Neuronal stem cell (in vitro differentiated cells): ENCODE results near the gene ST6GAL1.
"Not testable (repeated sequence)": the region's sequence is repeated elsewhere in the genome, so short reads cannot be mapped to it uniquely, and the experiment has no call there.

Source experiments
- DNase-seq: peaks from one replicate; pipeline ENCODE4 v3.0.0-alpha.2; 2013; ENCODE audit warnings: low spot score
- H2AFZ ChIP-seq: one replicate; pipeline ENCODE4 v1.6.1; 2013; ENCODE audit warnings: mild to moderate bottlenecking, low read length, inconsistent platforms
- H2AK5ac ChIP-seq: 2 replicates; pipeline ENCODE4 v1.6.1; 2013; ENCODE audit warnings: low read depth, mild to moderate bottlenecking, inconsistent platforms, low read length, moderate library complexity, mixed read lengths
- H2BK120ac ChIP-seq: 2 replicates; pipeline ENCODE4 v1.6.1; 2013; ENCODE audit warnings: low read depth, mild to moderate bottlenecking, inconsistent platforms, low read length, moderate library complexity, mixed read lengths
- H2BK12ac ChIP-seq: one replicate; pipeline ENCODE4 v1.6.1; 2013; ENCODE audit warnings: low read length, inconsistent platforms
- H2BK15ac ChIP-seq: 2 replicates; pipeline ENCODE4 v1.6.1; 2013; ENCODE audit warnings: mild to moderate bottlenecking, low read length, inconsistent platforms, mixed read lengths
- H2BK5ac ChIP-seq: one replicate; pipeline ENCODE4 v1.6.1; 2013; ENCODE audit warnings: inconsistent platforms, mild to moderate bottlenecking, low read length, moderate library complexity
- H3K14ac ChIP-seq: one replicate; pipeline ENCODE4 v1.6.1; 2013; ENCODE audit warnings: low read length, inconsistent platforms
- H3K18ac ChIP-seq: 2 replicates; pipeline ENCODE4 v1.6.1; 2013; ENCODE audit warnings: low read length, inconsistent platforms
- H3K23ac ChIP-seq: 2 replicates; pipeline ENCODE4 v1.6.1; 2013; ENCODE audit warnings: low read depth, mild to moderate bottlenecking, mixed read lengths, low read length, inconsistent platforms; ENCODE audit not compliant: poor library complexity
- H3K27ac ChIP-seq: replicated peaks from 3 replicates; pipeline ENCODE4 v1.5.1; 2013; ENCODE audit warnings: low read length, inconsistent platforms
- H3K27me3 ChIP-seq, 3 experiments: 2 replicates each; pipeline ENCODE4 v1.6.1; 2013; ENCODE audit warnings: low read length in 3 of 3, mild to moderate bottlenecking in 2 of 3, inconsistent platforms in 1 of 3, low read depth in 1 of 3, mixed read lengths in 1 of 3, moderate library complexity in 1 of 3; ENCODE audit not compliant: control insufficient read depth in 3 of 3, insufficient read depth in 3 of 3
- H3K36me3 ChIP-seq, 2 donors: replicated peaks in 1 of 2; 2 replicates each; pipeline ENCODE4 v1.6.1; 2013; ENCODE audit warnings: low read length in 2 of 2; ENCODE audit not compliant: control insufficient read depth in 2 of 2, insufficient read depth in 2 of 2
- H3K4ac ChIP-seq: 2 replicates; pipeline ENCODE4 v1.6.1; 2013; ENCODE audit warnings: inconsistent platforms, mild to moderate bottlenecking, low read length, moderate library complexity
- H3K4me1 ChIP-seq, 2 donors: 1 replicate in 1 of 2; 2 replicates in 1 of 2; pipeline ENCODE4 v1.6.1; 2013; ENCODE audit warnings: low read length in 2 of 2, low read depth in 1 of 2; ENCODE audit not compliant: control insufficient read depth in 2 of 2, insufficient read depth in 1 of 2
- H3K4me2 ChIP-seq: one replicate; pipeline ENCODE4 v1.6.1; 2013; ENCODE audit warnings: mild to moderate bottlenecking, low read length, inconsistent platforms; ENCODE audit not compliant: insufficient read depth, poor library complexity, severe bottlenecking
- H3K4me3 ChIP-seq, 2 donors: 2 replicates each; pipeline ENCODE4 v1.5.1; 2013; ENCODE audit warnings: low read length in 2 of 2, mild to moderate bottlenecking in 2 of 2, inconsistent platforms in 1 of 2, moderate library complexity in 1 of 2
- H3K79me1 ChIP-seq: one replicate; pipeline ENCODE4 v1.6.1; 2013; ENCODE audit warnings: low read depth, mild to moderate bottlenecking, inconsistent platforms, low read length, moderate library complexity
- H3K9ac ChIP-seq: one replicate; pipeline ENCODE4 v1.6.1; 2013; ENCODE audit warnings: mild to moderate bottlenecking, low read depth, low read length, inconsistent platforms; ENCODE audit not compliant: poor library complexity
- H3K9me3 ChIP-seq, 2 donors: replicated peaks in 1 of 2; 2 replicates each; pipeline versions ENCODE3 to v1.6.1; 2013; ENCODE audit warnings: low read length in 2 of 2, mild to moderate bottlenecking in 2 of 2, inconsistent platforms in 1 of 2, low read depth in 1 of 2, mixed read lengths in 1 of 2, moderate library complexity in 1 of 2; ENCODE audit not compliant: control insufficient read depth in 2 of 2, insufficient read depth in 1 of 2
- H4K8ac ChIP-seq: one replicate; pipeline ENCODE4 v1.6.1; 2013; ENCODE audit warnings: low read depth, mild to moderate bottlenecking, inconsistent platforms, low read length, moderate library complexity
- H4K91ac ChIP-seq: one replicate; pipeline ENCODE4 v1.6.1; 2013; ENCODE audit warnings: low read length, low read depth, mild to moderate bottlenecking, inconsistent platforms; ENCODE audit not compliant: poor library complexity
- WGBS, 2 donors: extraction: QIAGEN DNeasy Blood & Tissue Kit; methylation state at CpG; one replicate each; pipeline ENCODE4 v1.1.7; 2013; ENCODE audit warnings: missing lambda C conversion rate in 2 of 2, mixed read lengths in 1 of 2; ENCODE audit not compliant: insufficient read length in 2 of 2, insufficient replicate concordance in 1 of 2; ENCODE audit errors: extremely low coverage in 2 of 2; 5-methylcytosine and 5-hydroxymethylcytosine counted together

The ST6GAL1 gene

GRCh38 chr3:186990277-186990676 is 60.0 kb downstream of the ST6GAL1 start:
- peaks cover 3 to 4% of the 10 kb centered on the region in 2 donors for H3K36me3 ChIP-seq
- H3K27ac ChIP-seq: no peak overlapping the region
- H2AFZ ChIP-seq: no peak overlapping the region
- H3K4me3 ChIP-seq: no peak overlapping the region
- H2BK5ac ChIP-seq: no peak overlapping the region
- no peak overlapping the region for H3K4me2 ChIP-seq
- WGBS, 2 donors: no CpG with 5 or more reads among the region's 3 CpGs
- no peak overlapping the region for H4K91ac ChIP-seq
- H3K27me3 ChIP-seq: no peaks in the 10 kb centered on the region
- H3K79me1 ChIP-seq: no peaks in the 10 kb centered on the region
- no peak overlapping the region for H4K8ac ChIP-seq
- no peak overlapping the region for H3K9ac ChIP-seq
- no peak overlapping the region for H3K4ac ChIP-seq
- no peak overlapping the region for H3K23ac ChIP-seq
- H2AK5ac ChIP-seq: no peak overlapping the region
- no peak overlapping the region for H2BK15ac ChIP-seq
- H2BK120ac ChIP-seq: no peak overlapping the region
- H3K4me1 ChIP-seq: no peaks in the 10 kb centered on the region
- no peak overlapping the region for H3K18ac ChIP-seq
- no peak overlapping the region for H2BK12ac ChIP-seq
- H3K14ac ChIP-seq: no peak overlapping the region
- H3K9me3 ChIP-seq: no peaks in the 10 kb centered on the region
- DNase-seq: no peak

- Histone ChIP-seq H2BK5ac (no peak overlapping the region), H4K8ac (no peak overlapping the region), H3K9ac (no peak overlapping the region), H3K14ac (no peak overlapping the region), H3K18ac (no peak overlapping the region), H2BK12ac (no peak overlapping the region), H3K36me3 (peaks cover 3 to 4% of the 10 kb centered on the region in 2 donors), H3K79me1 (no peaks in the 10 kb centered on the region), H3K4ac (no peak overlapping the region), H3K27me3 (no peaks in the 10 kb centered on the region), H3K4me2 (no peak overlapping the region), H2BK15ac (no peak overlapping the region), H3K9me3 (no peaks in the 10 kb centered on the region), H3K4me3 (no peak overlapping the region), H3K27ac (no peak overlapping the region), H3K23ac (no peak overlapping the region), H2AFZ (no peak overlapping the region), H2BK120ac (no peak overlapping the region), H4K91ac (no peak overlapping the region), H2AK5ac (no peak overlapping the region), H3K4me1 (no peaks in the 10 kb centered on the region)
- no peak for DNase-seq
- no CpG with 5 or more reads among the region's 5 CpGs for WGBS, 2 donors
Measured at GRCh38 chr3:186990878-186991308, 60.6 kb downstream of the ST6GAL1 start.

- no CpG with 5 or more reads among the region's 4 CpGs for WGBS, 2 donors
- Histone ChIP-seq H3K4me2 (no peak overlapping the region), H3K14ac (no peak overlapping the region), H2AFZ (no peak overlapping the region), H2AK5ac (no peak overlapping the region), H3K18ac (no peak overlapping the region), H2BK15ac (no peak overlapping the region), H2BK12ac (no peak overlapping the region), H2BK120ac (no peak overlapping the region), H3K9ac (no peak overlapping the region), H3K36me3 (peaks cover 4 to 5% of the 10 kb centered on the region in 2 donors), H3K23ac (no peak overlapping the region), H3K4me3 (no peak overlapping the region), H2BK5ac (no peak overlapping the region), H3K27me3 (no peaks in the 10 kb centered on the region), H4K91ac (no peak overlapping the region), H4K8ac (no peak overlapping the region), H3K4ac (no peak overlapping the region), H3K9me3 (no peaks in the 10 kb centered on the region), H3K4me1 (no peaks in the 10 kb centered on the region), H3K27ac (no peak overlapping the region), H3K79me1 (no peaks in the 10 kb centered on the region)
- DNase-seq: no peak
Measured at GRCh38 chr3:186991470-186991869, 61.1 kb downstream of the ST6GAL1 start.

- not testable (repeated sequence) for H4K8ac ChIP-seq, H3K4me3 ChIP-seq, H2BK12ac ChIP-seq, H2BK5ac ChIP-seq, H3K36me3 ChIP-seq, H3K4me2 ChIP-seq, H2AK5ac ChIP-seq, H3K23ac ChIP-seq, DNase-seq, H3K4me1 ChIP-seq, H2BK15ac ChIP-seq, H3K9me3 ChIP-seq, H2BK120ac ChIP-seq, H3K9ac ChIP-seq, H2AFZ ChIP-seq, H4K91ac ChIP-seq, H3K79me1 ChIP-seq, H3K14ac ChIP-seq, H3K27me3 ChIP-seq, H3K27ac ChIP-seq, H3K4ac ChIP-seq, H3K18ac ChIP-seq
- WGBS, 2 donors: no CpG with 5 or more reads among the region's 1 CpG
Measured at GRCh38 chr3:186992096-186992495, 61.8 kb downstream of the ST6GAL1 start.
